ENCODE measurements around the gene MAML3.

MAML3 gene

DNA sequence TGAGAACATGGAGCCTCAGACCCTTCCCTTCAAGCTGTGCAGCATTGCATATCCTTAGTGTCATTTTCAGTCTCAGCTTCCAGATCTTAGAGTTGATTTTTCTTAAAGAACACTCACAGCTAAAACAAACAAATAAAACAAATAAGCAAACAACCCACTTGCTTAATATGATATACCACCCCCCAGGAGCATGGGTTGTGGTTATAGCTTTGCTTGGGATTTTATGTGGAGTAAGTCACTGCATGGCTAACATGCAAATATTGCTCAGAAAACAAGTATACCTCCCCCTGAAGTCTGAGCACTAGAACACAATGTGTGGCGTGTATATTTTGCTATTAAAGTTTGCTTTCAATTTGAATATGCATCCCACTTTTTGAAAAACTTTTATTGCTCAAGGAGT lies 409.8 kb downstream of the MAML3 start:
- TF ChIP-seq, protein P1, sequence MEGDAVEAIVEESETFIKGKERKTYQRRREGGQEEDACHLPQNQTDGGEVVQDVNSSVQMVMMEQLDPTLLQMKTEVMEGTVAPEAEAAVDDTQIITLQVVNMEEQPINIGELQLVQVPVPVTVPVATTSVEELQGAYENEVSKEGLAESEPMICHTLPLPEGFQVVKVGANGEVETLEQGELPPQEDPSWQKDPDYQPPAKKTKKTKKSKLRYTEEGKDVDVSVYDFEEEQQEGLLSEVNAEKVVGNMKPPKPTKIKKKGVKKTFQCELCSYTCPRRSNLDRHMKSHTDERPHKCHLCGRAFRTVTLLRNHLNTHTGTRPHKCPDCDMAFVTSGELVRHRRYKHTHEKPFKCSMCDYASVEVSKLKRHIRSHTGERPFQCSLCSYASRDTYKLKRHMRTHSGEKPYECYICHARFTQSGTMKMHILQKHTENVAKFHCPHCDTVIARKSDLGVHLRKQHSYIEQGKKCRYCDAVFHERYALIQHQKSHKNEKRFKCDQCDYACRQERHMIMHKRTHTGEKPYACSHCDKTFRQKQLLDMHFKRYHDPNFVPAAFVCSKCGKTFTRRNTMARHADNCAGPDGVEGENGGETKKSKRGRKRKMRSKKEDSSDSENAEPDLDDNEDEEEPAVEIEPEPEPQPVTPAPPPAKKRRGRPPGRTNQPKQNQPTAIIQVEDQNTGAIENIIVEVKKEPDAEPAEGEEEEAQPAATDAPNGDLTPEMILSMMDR (IDR thresholded peaks at IDR 0.05) = no peak

DNA sequence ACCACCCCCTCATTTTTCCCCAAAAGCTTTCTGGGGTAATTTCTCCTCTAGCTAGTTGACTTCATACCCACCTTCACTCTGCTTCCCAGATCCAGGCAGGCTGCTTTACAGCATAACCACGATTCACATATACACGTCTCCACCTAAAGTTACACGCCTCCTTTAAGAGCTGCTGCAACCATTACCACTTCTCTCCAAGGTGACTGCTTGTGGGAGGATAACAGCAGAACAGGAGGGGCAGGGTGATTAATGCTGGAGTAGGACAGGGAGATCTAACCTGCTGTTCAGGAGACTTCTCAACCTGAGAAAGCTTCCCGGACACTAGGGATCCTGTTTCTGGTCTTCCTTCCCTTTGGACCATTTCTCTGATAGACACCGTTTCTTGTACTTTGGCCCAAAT lies 411.0 kb downstream of the MAML3 start:
- TF ChIP-seq, protein P1 (IDR thresholded peaks at IDR 0.05) = no peak
- Histone ChIP-seq H3K9me3 (no peaks in the 10 kb centered on the region), H3K36me3 (no peaks in the 10 kb centered on the region), H3K4me1 (ENCODE audit: control insufficient read depth in 1 of 2, insufficient read depth in 1 of 2, low read depth in 1 of 2, low read length in 1 of 2) (peaks cover 35 to 46% of the 10 kb centered on the region in 2 experiments), H3K27me3 (no peaks in the 10 kb centered on the region), H3K4me3 (ENCODE audit: low read depth in 1 of 2, low read length in 1 of 2) (no peak overlapping the region), H3K27ac (no peak overlapping the region)

More for the DNA sequence above, 409.8 kb downstream of the MAML3 start:
- Histone ChIP-seq H3K36me3 (no peaks in the 10 kb centered on the region), H3K27me3 (no peaks in the 10 kb centered on the region), H3K4me3 (ENCODE audit: low read depth in 1 of 2, low read length in 1 of 2) (no peak overlapping the region), H3K9me3 (no peaks in the 10 kb centered on the region), H3K27ac (no peak overlapping the region), H3K4me1 (ENCODE audit: control insufficient read depth in 1 of 2, insufficient read depth in 1 of 2, low read depth in 1 of 2, low read length in 1 of 2) (peaks cover 37 to 41% of the 10 kb centered on the region in 2 experiments)

DNA sequence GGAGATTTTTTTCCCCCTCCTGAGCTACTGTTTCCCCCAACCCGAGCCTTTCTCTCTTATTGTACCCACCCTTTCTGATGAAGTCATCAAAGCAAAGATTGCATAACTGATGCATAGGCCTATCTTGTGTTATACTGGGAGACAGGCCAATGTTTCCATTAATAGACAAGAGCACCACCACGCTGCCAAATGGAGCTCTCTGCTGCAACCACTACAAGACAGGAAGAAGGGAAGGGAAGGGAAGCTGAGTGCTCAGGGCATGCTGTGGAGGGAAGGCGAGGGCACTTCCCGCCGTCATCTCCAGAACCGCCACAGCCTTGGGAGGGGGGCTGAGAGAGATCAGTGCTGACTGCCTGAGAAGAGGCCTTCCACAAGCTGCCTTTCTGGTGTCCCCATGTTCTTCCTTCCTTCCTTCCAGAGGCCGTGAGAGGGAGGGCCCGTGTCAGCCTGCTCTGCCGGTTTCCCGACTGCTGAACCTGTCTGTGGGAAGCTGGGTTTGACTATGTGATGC lies 413.4 kb downstream of the MAML3 start:
- Histone ChIP-seq H3K27me3 (peaks cover 2% of the 10 kb centered on the region), H3K4me1 (ENCODE audit: control insufficient read depth in 1 of 2, insufficient read depth in 1 of 2, low read depth in 1 of 2, low read length in 1 of 2) (peaks cover 41 to 53% of the 10 kb centered on the region in 2 experiments), H3K27ac (peak overlapping the region; percentile 31), H3K9me3 (no peaks in the 10 kb centered on the region), H3K4me3 (ENCODE audit: low read depth in 1 of 2, low read length in 1 of 2) (no peak overlapping the region), H3K36me3 (no peaks in the 10 kb centered on the region)
- TF ChIP-seq, protein P1 (IDR thresholded peaks at IDR 0.05) = no peak

DNA sequence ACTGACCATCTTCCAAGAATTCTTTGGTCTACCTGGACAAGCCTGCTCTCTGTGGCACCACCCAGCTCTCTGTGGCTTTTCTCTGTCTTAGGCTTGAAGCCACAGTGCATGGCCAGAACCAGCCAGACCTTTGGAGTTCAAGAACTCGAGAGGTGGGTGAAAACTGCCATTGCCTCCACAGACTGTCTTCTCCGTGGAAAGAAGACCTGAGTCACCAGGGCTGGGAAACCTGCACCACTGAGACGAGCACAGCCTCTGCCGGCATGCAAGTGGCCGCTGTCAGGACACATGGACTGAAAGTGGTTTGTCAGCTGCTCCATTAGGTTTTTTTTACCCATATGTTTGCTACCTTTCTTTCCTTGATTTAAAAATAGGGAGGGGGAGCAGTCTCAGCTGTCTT lies 413.9 kb downstream of the MAML3 start:
- Histone ChIP-seq H3K4me3 (ENCODE audit: low read depth in 1 of 2, low read length in 1 of 2) (no peak overlapping the region), H3K9me3 (no peaks in the 10 kb centered on the region), H3K4me1 (ENCODE audit: control insufficient read depth in 1 of 2, insufficient read depth in 1 of 2, low read depth in 1 of 2, low read length in 1 of 2) (peaks cover 46 to 53% of the 10 kb centered on the region in 2 experiments), H3K27ac (no peak overlapping the region), H3K27me3 (peaks cover 7% of the 10 kb centered on the region), H3K36me3 (no peaks in the 10 kb centered on the region)
- TF ChIP-seq, protein P1 (IDR thresholded peaks at IDR 0.05) = no peak

DNA sequence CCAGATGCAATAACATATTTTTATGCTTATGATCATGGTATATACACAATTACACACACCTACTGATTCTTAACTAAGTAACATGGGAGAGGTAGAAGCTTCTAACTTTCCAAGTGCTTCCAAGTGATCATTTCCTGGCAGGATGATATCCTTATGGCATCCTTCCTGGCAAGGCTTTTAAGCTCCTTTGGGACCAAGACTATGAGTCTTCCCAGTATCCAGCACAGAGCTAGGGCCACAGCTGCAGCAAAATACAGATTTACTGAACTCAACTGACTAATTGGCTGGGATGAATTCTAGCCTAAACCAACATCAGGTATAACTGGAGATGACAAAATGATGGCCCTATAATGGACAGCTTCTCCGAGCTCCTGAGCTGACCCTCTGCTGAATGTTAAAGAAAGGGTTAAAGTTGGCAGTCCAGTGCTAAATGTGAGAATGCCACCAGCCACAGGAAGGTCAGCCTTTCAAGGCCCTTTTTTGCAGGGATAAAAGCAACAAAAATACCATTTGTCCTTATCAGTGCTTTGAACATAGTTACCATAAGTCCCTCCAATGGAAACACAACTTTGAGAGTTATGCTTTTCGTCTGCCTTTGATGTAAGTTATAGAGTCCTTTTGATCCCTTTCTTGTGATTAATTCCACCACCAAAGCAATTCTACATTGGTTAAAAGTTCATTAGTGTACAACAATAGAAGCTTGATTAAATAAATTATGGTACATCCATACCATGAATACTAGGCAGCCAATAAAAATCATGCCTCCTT lies 415.0 kb downstream of the MAML3 start:
- Histone ChIP-seq H3K4me3 (ENCODE audit: low read depth in 1 of 2, low read length in 1 of 2) (no peak overlapping the region), H3K4me1 (ENCODE audit: control insufficient read depth in 1 of 2, insufficient read depth in 1 of 2, low read depth in 1 of 2, low read length in 1 of 2) (peaks cover 57 to 61% of the 10 kb centered on the region in 2 experiments), H3K9me3 (no peaks in the 10 kb centered on the region), H3K27ac (no peak overlapping the region), H3K36me3 (no peaks in the 10 kb centered on the region), H3K27me3 (peaks cover 10% of the 10 kb centered on the region)
- TF ChIP-seq, protein P1 (IDR thresholded peaks at IDR 0.05) = no peak
